Tibial nerve (tissue), 3 donors: ENCODE data around the gene GIPC3.

Source experiments
- EP300 ChIP-seq, 2 donors: sonication (generic); formaldehyde crosslinking; IDR thresholded peaks; one replicate each; pipeline ENCODE4 v1.6.1; 2017; ENCODE audit warnings: antibody characterized with exemption in 2 of 2, mild to moderate bottlenecking in 1 of 2
- POLR2A ChIP-seq, 2 donors: fragments of 450-650 bp; IDR thresholded peaks; one replicate each; pipeline ENCODE4 v1.6.1; 2017; ENCODE audit warnings: antibody characterized with exemption in 2 of 2, mild to moderate bottlenecking in 2 of 2, moderate library complexity in 2 of 2

DNA sequence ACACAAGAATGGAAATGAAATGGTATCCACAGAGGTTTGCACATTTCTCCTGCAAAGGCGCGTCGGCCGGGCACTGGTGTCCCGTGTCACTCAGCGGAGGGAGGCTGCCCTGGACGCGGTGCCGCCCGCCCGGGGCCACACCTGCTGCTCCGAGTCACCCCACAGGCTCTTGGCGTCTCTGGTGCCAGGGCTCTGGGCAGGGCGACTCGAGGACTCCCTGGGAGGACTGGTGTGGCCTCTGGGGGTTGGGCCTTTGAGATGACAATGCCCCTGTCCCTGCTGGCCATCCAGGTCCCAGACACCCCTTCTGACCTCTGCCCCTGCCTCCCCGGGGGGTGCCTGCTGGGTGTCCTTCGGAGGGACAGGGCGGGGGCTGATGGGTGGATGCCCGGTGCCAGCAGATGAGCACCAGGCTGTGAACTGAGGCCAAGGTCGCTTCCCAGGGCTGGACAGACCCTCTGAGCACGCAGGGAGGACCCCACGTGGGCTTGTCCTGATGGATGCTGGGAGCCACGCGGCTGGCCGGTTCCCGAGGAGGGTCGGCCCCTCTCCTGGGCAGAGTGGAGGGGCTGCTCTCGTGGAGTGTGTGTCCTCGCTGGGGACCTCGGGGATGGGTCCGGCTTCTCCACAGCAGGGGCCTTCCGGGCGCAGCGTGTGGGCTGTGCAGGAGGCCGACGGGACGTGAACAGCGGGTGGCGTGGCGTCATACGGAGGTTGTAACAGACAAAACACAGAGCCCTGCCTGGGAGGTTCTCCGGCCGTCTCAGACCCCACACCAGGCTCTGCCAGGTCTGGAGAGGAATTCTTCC, 46.0 kb downstream of the GIPC3 start:
- TF ChIP-seq POLR2A (IDR thresholded peaks at IDR 0.05) (no peak), EP300 (IDR thresholded peaks at IDR 0.05) (no peak)
